ENCODE results near the gene GLRX5.

DNA sequence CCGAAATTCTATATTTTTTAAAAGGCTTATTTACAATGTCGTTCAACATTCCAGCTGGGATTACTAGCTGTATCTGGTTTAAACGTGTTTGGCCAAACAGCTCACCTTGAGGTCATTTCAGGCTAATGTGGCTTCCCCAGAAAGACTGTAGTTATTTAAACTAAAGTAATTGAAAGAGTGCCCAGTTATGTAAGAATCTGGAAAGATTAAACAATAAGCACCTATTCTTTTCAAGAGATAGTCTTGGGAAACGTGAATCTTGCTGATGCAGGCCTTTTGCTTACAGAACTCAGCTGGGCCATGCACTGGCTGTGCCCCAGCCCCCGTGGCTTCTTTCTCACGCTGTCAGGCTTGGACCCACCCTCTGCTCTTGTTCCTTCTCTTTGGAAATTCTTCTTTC is 24.4 kb downstream of the GLRX5 start:
- TF ChIP-seq EZH2 (IDR thresholded peaks at IDR 0.05; ENCODE audit: low read depth) (no peak), CTCF (conservative IDR thresholded peaks at IDR 0.05) (no peak)
